CD4-positive, alpha-beta T cell treated with Interleukin-12 subunit alpha and Interleukin-12 subunit beta, for 1 hour (primary cell): ENCODE data around the gene DNAJC1.
"Not testable (repeated sequence)": the region's sequence is repeated elsewhere in the genome, so short reads cannot be mapped to it uniquely, and the experiment has no call there.

ENCODE experiments used
- DNase-seq: peaks from one replicate; pipeline ENCODE4 v3.0.0-alpha.2; 2020

Gene DNAJC1

GRCh38 chr10:21823617-21824016 lies 179.9 kb downstream of the DNAJC1 start:
- no peak for DNase-seq

- not testable (repeated sequence) for DNase-seq
Observed at GRCh38 chr10:21822273-21822672, 181.3 kb downstream of the DNAJC1 start.

GRCh38 chr10:21820952-21821351 lies 182.6 kb downstream of the DNAJC1 start:
- no peak for DNase-seq

- DNase-seq, result not testable (repeated sequence)
Observed at GRCh38 chr10:21818416-21818815, 185.1 kb downstream of the DNAJC1 start.

GRCh38 chr10:21814866-21815265 lies 188.7 kb downstream of the DNAJC1 start:
- no peak for DNase-seq

- no peak for DNase-seq
Observed at GRCh38 chr10:21813946-21814345, 189.6 kb downstream of the DNAJC1 start.

GRCh38 chr10:21811245-21811585 lies 192.3 kb downstream of the DNAJC1 start:
- no peak for DNase-seq

- no peak for DNase-seq
Observed at GRCh38 chr10:21810582-21811244, 192.8 kb downstream of the DNAJC1 start.

GRCh38 chr10:21808550-21808949 lies 195.0 kb downstream of the DNAJC1 start:
- DNase-seq, result no peak

GRCh38 chr10:21807180-21807579 lies 196.3 kb downstream of the DNAJC1 start:
- no peak for DNase-seq

- DNase-seq, result no peak
Observed at GRCh38 chr10:21803374-21803773, 200.2 kb downstream of the DNAJC1 start.

- no peak for DNase-seq
Observed at GRCh38 chr10:21801609-21802008, 201.9 kb downstream of the DNAJC1 start.

- DNase-seq, result peak; percentile 19
Observed at GRCh38 chr10:21797984-21798765, 205.4 kb downstream of the DNAJC1 start.

GRCh38 chr10:21797533-21797932 lies 206.0 kb downstream of the DNAJC1 start:
- no peak for DNase-seq

GRCh38 chr10:21791276-21791675 lies 212.3 kb downstream of the DNAJC1 start:
- no peak for DNase-seq

- DNase-seq, result no peak
Observed at GRCh38 chr10:21776883-21777282, 226.6 kb downstream of the DNAJC1 start.

- DNase-seq, result no peak
Observed at GRCh38 chr10:21771219-21771618, 232.3 kb downstream of the DNAJC1 start.

GRCh38 chr10:21769041-21769440 lies 234.5 kb downstream of the DNAJC1 start:
- DNase-seq, result no peak

GRCh38 chr10:21764466-21765189 lies 238.9 kb downstream of the DNAJC1 start:
- DNase-seq, result peak; percentile 44

GRCh38 chr10:21760332-21760731 lies 243.2 kb downstream of the DNAJC1 start:
- no peak for DNase-seq

- no peak for DNase-seq
Observed at GRCh38 chr10:21759232-21759631, 244.3 kb downstream of the DNAJC1 start.

- DNase-seq, result no peak
Observed at GRCh38 chr10:21758696-21759095, 244.8 kb downstream of the DNAJC1 start.

- DNase-seq, result no peak
Observed at GRCh38 chr10:21758239-21758638, 245.3 kb downstream of the DNAJC1 start.
